GM21786 (cell line): ENCODE data around the gene PDZD2.

Experiments used
- ATAC-seq: cut with Tn5 transposase; IDR thresholded peaks from one replicate; pipeline ENCODE4 v1.9.1; 2021; ENCODE audit not compliant: unreplicated experiment

PDZD2 gene

GRCh38 chr5:31860726-31861433 is 221.9 kb downstream of the PDZD2 start:
- no peak for ATAC-seq

- no peak for ATAC-seq
Observed at GRCh38 chr5:31861601-31862000, 222.7 kb downstream of the PDZD2 start.

GRCh38 chr5:31863991-31864411 is 225.1 kb downstream of the PDZD2 start:
- ATAC-seq: no peak

- ATAC-seq: no peak
Observed at GRCh38 chr5:31866166-31866565, 227.2 kb downstream of the PDZD2 start.

- no peak for ATAC-seq
Observed at GRCh38 chr5:31867219-31867618, 228.3 kb downstream of the PDZD2 start.

GRCh38 chr5:31880449-31880848 is 241.5 kb downstream of the PDZD2 start:
- ATAC-seq: no peak

GRCh38 chr5:31884896-31885295 is 246.0 kb downstream of the PDZD2 start:
- no peak for ATAC-seq

GRCh38 chr5:31886206-31886605 is 247.3 kb downstream of the PDZD2 start:
- ATAC-seq: no peak

- no peak for ATAC-seq
Observed at GRCh38 chr5:31887556-31887955, 248.6 kb downstream of the PDZD2 start.

- ATAC-seq: no peak
Observed at GRCh38 chr5:31888564-31888963, 249.6 kb downstream of the PDZD2 start.

- ATAC-seq: no peak
Observed at GRCh38 chr5:31889001-31889561, 250.2 kb downstream of the PDZD2 start.

- ATAC-seq: no peak
Observed at GRCh38 chr5:31890046-31890445, 251.1 kb downstream of the PDZD2 start.

- ATAC-seq: no peak
Observed at GRCh38 chr5:31894141-31894540, 255.2 kb downstream of the PDZD2 start.

GRCh38 chr5:31895199-31895820 is 256.4 kb downstream of the PDZD2 start:
- no peak for ATAC-seq

GRCh38 chr5:31898036-31898632 is 259.2 kb downstream of the PDZD2 start:
- ATAC-seq: no peak

- no peak for ATAC-seq
Observed at GRCh38 chr5:31900296-31900865, 261.4 kb downstream of the PDZD2 start.

GRCh38 chr5:31901807-31902530 is 263.0 kb downstream of the PDZD2 start:
- no peak for ATAC-seq

- ATAC-seq: no peak
Observed at GRCh38 chr5:31908396-31908795, 269.5 kb downstream of the PDZD2 start.

- no peak for ATAC-seq
Observed at GRCh38 chr5:31909073-31909472, 270.1 kb downstream of the PDZD2 start.

- no peak for ATAC-seq
Observed at GRCh38 chr5:31911291-31912265, 272.6 kb downstream of the PDZD2 start.
